Measurements from ENCODE around the gene HUS1B. TPM values are rescaled to one million over a fixed set of nuclear protein-coding genes. Genes with fewer than 3 reads are reported as not detected.

The HUS1B gene
- polyA plus RNA-seq, 3 donors = 0.23 to 0.73 TPM; not detected in 1

DNA sequence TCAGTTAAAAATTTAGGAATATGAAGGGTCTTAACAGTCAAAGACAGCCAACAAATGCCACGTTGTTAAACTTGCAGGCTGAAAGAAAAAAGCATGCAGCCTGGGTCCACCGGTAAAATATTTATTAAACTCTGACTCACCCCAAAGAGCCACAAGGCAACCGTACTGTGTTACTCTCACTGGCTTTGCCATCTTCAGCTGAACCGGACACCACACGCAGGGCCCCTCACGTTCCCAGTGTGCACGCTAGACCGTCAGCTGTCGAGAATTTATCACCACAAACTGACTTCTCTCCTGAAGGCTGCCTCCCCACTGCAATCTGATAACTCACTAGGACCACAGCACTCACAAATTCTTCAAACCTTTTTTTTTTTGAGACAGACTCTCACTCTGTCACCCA, 30.7 kb downstream of the HUS1B start:
- H3K4me3 ChIP-seq (replicated peaks in 1 of 3; ENCODE audit: low read depth in 2 of 3, low read length in 3 of 3) = no peak overlapping the region
- TF ChIP-seq, protein P1, sequence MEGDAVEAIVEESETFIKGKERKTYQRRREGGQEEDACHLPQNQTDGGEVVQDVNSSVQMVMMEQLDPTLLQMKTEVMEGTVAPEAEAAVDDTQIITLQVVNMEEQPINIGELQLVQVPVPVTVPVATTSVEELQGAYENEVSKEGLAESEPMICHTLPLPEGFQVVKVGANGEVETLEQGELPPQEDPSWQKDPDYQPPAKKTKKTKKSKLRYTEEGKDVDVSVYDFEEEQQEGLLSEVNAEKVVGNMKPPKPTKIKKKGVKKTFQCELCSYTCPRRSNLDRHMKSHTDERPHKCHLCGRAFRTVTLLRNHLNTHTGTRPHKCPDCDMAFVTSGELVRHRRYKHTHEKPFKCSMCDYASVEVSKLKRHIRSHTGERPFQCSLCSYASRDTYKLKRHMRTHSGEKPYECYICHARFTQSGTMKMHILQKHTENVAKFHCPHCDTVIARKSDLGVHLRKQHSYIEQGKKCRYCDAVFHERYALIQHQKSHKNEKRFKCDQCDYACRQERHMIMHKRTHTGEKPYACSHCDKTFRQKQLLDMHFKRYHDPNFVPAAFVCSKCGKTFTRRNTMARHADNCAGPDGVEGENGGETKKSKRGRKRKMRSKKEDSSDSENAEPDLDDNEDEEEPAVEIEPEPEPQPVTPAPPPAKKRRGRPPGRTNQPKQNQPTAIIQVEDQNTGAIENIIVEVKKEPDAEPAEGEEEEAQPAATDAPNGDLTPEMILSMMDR (IDR thresholded peaks at IDR 0.05) = no peak
- 89% methylated on average over 9 of the region's 9 CpGs for WGBS (ENCODE audit: insufficient coverage)
- no peak overlapping the region for H3K27ac ChIP-seq (ENCODE audit: low read depth in 1 of 2, low read length in 2 of 2)
- no peak overlapping the region for H2AFZ ChIP-seq (ENCODE audit: insufficient read depth, low read depth, low read length, poor library complexity, severe bottlenecking)
- no peak overlapping the region for H3K9ac ChIP-seq (ENCODE audit: insufficient read depth, low read length, poor library complexity, severe bottlenecking)
- H3K27me3 ChIP-seq (ENCODE audit: control insufficient read depth in 2 of 2, insufficient read depth in 2 of 2, low read length in 2 of 2) = no peaks in the 10 kb centered on the region
- Mint-ChIP-seq H3K4me1 (no peaks in the 10 kb centered on the region), H3K4me3 (no peak overlapping the region), H3K36me3 (peaks cover 43 to 56% of the 10 kb centered on the region in 2 donors), H3K27me3 (ENCODE audit: low read depth in 3 of 3) (no peaks in the 10 kb centered on the region), H3K27ac (peak overlapping the region in 1 of 7 donors; percentile 57), H3K9me3 (no peaks in the 10 kb centered on the region)
- H3K4me1 ChIP-seq (ENCODE audit: control insufficient read depth in 1 of 2, insufficient read depth in 2 of 2, low read length in 2 of 2) = no peaks in the 10 kb centered on the region
- H3K4me2 ChIP-seq (replicated peaks; ENCODE audit: extremely low read depth, low read length, poor library complexity, severe bottlenecking) = no peak overlapping the region
- DNase-seq = no peak
- no peaks in the 10 kb centered on the region for H4K20me1 ChIP-seq (ENCODE audit: insufficient read depth, low read length)
- H3K79me2 ChIP-seq (ENCODE audit: insufficient read depth, low read length) = no peaks in the 10 kb centered on the region
- H3K9me3 ChIP-seq (replicated peaks in 1 of 2; ENCODE audit: control insufficient read depth in 1 of 2, insufficient read depth in 1 of 2, low read length in 2 of 2) = no peaks in the 10 kb centered on the region
- peaks cover 13 to 51% of the 10 kb centered on the region in 2 donors for H3K36me3 ChIP-seq (replicated peaks in 1 of 2; ENCODE audit: control insufficient read depth in 1 of 2, insufficient read depth in 2 of 2, low read length in 2 of 2)
- intact Hi-C loops (cut with micrococcal nuclease) = no loop called here

DNA sequence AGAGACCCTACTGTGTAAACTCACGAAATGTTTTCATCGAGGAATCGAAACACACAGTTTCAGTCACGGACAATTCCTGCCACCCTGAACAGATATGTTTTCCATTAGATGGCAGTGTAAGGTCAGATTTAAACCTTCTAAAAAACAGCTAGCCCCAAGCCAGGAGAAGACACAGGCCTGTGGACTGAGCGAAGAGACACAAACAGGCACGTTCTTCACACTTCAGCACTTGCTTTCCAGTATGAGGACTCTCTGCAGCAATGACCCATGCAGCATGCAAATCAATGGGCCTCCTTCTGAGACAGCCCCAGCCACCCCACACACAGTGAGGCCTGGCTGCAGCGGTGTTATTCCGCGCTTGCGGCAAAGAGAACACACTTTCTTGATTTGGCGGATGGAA, 31.9 kb downstream of the HUS1B start:
- Mint-ChIP-seq H3K27me3 (ENCODE audit: low read depth in 3 of 3) (no peaks in the 10 kb centered on the region), H3K4me3 (no peak overlapping the region), H3K9me3 (no peaks in the 10 kb centered on the region), H3K36me3 (peaks cover 38 to 53% of the 10 kb centered on the region in 2 donors), H3K4me1 (no peaks in the 10 kb centered on the region), H3K27ac (no peak overlapping the region)
- Histone ChIP-seq H3K9me3 (replicated peaks in 1 of 2; ENCODE audit: control insufficient read depth in 1 of 2, insufficient read depth in 1 of 2, low read length in 2 of 2) (no peaks in the 10 kb centered on the region), H3K4me2 (replicated peaks; ENCODE audit: extremely low read depth, low read length, poor library complexity, severe bottlenecking) (no peak overlapping the region), H3K79me2 (ENCODE audit: insufficient read depth, low read length) (no peaks in the 10 kb centered on the region), H3K9ac (ENCODE audit: insufficient read depth, low read length, poor library complexity, severe bottlenecking) (no peak overlapping the region), H3K4me1 (ENCODE audit: control insufficient read depth in 1 of 2, insufficient read depth in 2 of 2, low read length in 2 of 2) (no peaks in the 10 kb centered on the region), H4K20me1 (ENCODE audit: insufficient read depth, low read length) (no peaks in the 10 kb centered on the region), H3K27me3 (ENCODE audit: control insufficient read depth in 2 of 2, insufficient read depth in 2 of 2, low read length in 2 of 2) (no peaks in the 10 kb centered on the region), H2AFZ (ENCODE audit: insufficient read depth, low read depth, low read length, poor library complexity, severe bottlenecking) (no peak overlapping the region), H3K36me3 (replicated peaks in 1 of 2; ENCODE audit: control insufficient read depth in 1 of 2, insufficient read depth in 2 of 2, low read length in 2 of 2) (peaks cover 10 to 64% of the 10 kb centered on the region in 2 donors), H3K4me3 (replicated peaks in 1 of 3; ENCODE audit: low read depth in 2 of 3, low read length in 3 of 3) (no peak overlapping the region), H3K27ac (ENCODE audit: low read depth in 1 of 2, low read length in 2 of 2) (no peak overlapping the region)
- intact Hi-C loops (cut with micrococcal nuclease) = no loop called here
- TF ChIP-seq, protein P1 (IDR thresholded peaks at IDR 0.05) = no peak
- 96% methylated on average over 2 of the region's 11 CpGs for WGBS (ENCODE audit: insufficient coverage)
- no peak for DNase-seq

Data from CD14-positive monocyte (primary cell).